ENCODE results near the gene PRDM1.
A peak's percentile ranks its signal among the peaks of the same experiment; 100 is the strongest.

Gene PRDM1

DNA sequence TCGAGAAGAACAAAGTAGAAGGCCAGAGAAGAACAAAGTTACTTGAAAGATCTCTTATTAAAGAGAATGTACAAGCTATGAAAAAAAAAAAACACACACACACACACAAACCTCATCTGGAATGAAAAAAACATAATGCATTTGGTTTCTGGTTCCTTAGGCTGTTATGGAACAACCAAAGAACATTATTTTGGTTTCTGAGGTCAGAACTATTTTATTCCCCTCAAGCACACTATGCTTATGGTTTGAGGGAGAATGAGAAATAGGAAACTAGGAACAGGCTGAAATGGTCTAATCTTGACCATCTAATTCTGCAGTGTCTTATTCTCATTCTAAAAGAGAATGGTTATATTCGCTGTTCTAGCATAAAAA, 8.8 kb downstream of the PRDM1 start:
- DNase-seq (ENCODE audit: low read depth in 2 of 3, low spot score in 1 of 3) = no peak

GRCh38 chr6:106097411-106098231, 11.5 kb downstream of the PRDM1 start:
- DNase-seq (ENCODE audit: low read depth in 2 of 3, low spot score in 1 of 3) = peak in 2 of 3 donors; percentile 38 to 50

GRCh38 chr6:106098383-106099234, 12.5 kb downstream of the PRDM1 start:
- peak; percentile 79 to 83 (median 82) for DNase-seq (ENCODE audit: low read depth in 2 of 3, low spot score in 1 of 3)

DNA sequence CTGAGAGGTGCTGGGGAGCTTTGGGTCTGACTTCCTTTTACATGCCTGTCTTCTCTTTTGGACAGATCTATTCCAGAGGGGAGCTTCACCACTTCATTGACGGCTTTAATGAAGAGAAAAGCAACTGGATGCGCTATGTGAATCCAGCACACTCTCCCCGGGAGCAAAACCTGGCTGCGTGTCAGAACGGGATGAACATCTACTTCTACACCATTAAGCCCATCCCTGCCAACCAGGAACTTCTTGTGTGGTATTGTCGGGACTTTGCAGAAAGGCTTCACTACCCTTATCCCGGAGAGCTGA, 13.1 kb downstream of the PRDM1 start:
- DNase-seq (ENCODE audit: low read depth in 2 of 3, low spot score in 1 of 3) = no peak

DNA sequence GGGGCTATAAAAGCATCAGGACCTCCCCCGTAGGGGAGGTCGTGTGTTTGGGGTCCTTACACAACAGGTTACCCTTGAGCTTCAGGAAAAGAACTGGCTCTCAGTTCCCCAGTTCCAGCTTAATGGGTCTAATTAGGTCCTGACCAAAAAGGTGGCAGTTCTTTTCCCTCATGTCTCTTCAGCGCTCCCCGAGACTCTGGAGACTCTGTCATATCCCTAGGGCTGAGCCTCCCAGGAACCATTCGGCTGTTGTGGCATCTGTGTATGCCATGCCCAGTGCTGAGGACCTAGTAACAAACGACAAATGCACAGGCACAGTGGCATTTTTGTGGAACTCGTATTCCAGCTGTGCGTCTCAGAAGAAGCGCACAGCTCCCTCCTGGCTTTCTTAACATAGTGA, 14.6 kb downstream of the PRDM1 start:
- DNase-seq (ENCODE audit: low read depth in 2 of 3, low spot score in 1 of 3) = no peak

DNA sequence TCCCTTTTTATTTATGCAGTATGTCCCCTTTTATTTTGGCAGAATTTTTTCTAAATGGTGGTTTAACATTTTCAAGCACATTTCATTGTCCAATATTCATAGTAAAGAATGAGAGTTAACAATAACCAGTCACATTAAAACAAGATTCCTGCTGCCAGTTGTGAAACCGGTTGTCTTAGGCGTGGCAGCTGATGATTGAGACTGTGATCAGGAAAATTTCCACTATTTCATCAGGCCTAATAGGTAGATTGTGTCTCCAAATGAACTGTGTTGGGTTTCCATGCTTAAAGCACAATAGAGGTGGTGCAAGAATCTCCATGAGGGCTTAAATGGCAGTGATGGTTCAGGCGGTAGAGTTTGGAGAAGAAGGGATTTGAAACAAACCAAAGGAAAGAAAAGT, 15.3 kb downstream of the PRDM1 start:
- DNase-seq (ENCODE audit: low read depth in 2 of 3, low spot score in 1 of 3) = no peak

DNA sequence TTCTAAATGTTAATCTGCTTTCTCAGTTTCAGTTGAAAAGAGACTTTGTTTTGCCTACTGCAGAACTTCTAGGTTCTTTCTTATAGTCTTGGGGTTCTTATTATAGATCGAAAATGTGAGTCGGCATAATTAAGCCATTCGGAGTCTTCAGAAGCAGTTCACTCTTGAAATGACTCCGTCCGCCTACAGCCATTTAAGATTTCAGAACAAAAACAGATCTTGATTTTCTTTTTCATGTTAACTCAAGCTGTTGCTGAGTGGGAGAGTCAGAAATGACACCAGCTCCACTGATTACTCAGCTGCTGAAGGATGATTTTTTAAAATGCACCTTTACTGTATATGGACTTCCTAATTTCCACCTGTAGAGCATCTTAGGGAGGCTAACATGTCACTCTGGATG, 15.9 kb downstream of the PRDM1 start:
- DNase-seq (ENCODE audit: low read depth in 2 of 3, low spot score in 1 of 3) = peak in 2 of 3 donors; percentile 27 to 70

DNA sequence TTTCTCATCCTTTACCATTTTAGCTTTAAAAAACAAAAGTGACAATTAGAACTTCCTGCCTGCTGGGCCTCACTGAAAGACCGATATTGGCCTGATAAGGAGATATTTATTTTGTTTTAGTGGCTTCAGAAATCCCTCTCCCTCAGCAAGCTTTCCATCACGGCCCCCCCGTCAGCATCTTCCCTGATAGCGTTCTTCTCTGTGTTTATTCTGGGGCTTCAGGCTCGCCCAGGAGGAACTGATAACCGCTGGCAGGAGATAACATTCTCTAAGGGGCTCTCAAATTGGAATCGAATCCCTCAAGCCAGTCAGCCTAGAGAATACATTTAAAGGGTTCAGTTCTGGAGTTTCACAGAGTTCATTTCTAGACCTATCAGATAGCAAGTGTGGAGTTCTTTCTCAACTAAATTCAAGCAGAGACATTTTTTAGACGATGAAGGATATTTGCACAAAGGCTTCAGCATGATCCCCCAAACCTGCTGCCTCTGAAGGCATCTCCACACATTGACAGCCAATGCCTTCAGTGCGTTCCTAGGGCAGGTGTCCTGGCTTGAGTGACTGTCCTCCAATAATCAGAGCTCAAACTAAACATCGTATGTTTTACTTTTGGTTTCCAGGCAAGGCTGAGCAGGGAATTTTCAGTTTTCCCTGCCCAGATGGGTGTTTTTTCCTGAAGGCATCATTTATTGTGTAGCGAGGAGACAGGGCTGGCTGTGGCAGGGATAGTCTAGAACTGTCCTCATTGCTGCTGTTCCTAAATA, 17.0 kb downstream of the PRDM1 start:
- no peak for DNase-seq (ENCODE audit: low read depth in 2 of 3, low spot score in 1 of 3)

- DNase-seq (ENCODE audit: low read depth in 2 of 3, low spot score in 1 of 3) = peak in 2 of 3 donors; percentile 18 to 32
Measured at GRCh38 chr6:106103728-106104109, 17.6 kb downstream of the PRDM1 start.

DNA sequence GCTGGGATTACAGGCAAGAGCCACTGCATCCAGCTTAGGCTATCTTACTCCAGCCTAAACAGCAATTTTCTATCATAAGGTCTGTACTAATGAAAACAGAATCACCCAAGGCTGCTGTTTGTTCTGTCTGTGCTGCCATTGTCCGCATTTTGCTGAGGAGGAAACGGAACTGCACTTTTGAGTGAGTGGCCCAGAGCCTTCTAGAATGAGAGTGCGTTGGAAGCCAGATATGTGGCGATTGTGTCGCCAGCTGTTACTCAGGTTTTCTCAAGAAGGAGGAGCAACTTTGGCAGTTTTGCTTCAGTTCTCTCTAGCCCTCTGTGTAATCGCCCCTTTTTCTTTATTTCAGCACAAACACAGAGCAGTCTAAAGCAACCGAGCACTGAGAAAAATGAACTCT, 18.3 kb downstream of the PRDM1 start:
- no peak for DNase-seq (ENCODE audit: low read depth in 2 of 3, low spot score in 1 of 3)

- no peak for DNase-seq (ENCODE audit: low read depth in 2 of 3, low spot score in 1 of 3)
Measured at GRCh38 chr6:106104941-106105340, 18.8 kb downstream of the PRDM1 start.

DNA sequence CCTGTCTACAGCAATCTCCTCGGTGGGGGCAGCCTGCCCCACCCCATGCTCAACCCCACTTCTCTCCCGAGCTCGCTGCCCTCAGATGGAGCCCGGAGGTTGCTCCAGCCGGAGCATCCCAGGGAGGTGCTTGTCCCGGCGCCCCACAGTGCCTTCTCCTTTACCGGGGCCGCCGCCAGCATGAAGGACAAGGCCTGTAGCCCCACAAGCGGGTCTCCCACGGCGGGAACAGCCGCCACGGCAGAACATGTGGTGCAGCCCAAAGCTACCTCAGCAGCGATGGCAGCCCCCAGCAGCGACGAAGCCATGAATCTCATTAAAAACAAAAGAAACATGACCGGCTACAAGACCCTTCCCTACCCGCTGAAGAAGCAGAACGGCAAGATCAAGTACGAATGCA, 19.4 kb downstream of the PRDM1 start:
- no peak for DNase-seq (ENCODE audit: low read depth in 2 of 3, low spot score in 1 of 3)

DNA sequence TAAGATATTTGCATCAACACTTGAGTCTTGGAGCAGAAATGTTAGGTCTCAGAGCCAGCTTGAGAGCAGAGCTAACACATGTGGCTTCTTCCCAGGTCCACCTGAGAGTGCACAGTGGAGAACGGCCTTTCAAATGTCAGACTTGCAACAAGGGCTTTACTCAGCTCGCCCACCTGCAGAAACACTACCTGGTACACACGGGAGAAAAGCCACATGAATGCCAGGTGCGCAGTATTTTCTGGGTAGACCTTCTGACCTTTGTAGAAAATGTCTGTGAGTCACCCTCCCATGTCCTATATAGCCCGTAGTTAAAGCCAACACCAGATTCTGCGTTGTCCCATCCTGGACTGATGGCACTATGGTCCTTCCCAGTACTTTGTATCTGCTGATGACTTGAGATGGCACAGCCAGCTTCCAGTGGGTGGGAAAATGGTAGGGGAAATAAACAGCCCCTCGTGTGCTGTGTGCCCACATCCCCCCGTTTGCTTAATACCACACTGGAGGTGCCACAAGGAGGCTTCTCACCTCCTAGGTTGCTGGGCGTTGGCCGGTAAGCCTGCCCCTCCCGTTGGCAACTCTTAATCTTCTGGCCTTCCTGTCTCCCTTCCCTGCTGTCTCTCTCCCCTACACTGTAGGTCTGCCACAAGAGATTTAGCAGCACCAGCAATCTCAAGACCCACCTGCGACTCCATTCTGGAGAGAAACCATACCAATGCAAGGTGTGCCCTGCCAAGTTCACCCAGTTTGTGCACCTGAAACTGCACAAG, 20.3 kb downstream of the PRDM1 start:
- no peak for DNase-seq (ENCODE audit: low read depth in 2 of 3, low spot score in 1 of 3)

DNA sequence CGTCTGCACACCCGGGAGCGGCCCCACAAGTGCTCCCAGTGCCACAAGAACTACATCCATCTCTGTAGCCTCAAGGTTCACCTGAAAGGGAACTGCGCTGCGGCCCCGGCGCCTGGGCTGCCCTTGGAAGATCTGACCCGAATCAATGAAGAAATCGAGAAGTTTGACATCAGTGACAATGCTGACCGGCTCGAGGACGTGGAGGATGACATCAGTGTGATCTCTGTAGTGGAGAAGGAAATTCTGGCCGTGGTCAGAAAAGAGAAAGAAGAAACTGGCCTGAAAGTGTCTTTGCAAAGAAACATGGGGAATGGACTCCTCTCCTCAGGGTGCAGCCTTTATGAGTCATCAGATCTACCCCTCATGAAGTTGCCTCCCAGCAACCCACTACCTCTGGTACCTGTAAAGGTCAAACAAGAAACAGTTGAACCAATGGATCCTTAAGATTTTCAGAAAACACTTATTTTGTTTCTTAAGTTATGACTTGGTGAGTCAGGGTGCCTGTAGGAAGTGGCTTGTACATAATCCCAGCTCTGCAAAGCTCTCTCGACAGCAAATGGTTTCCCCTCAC, 21.0 kb downstream of the PRDM1 start:
- no peak for DNase-seq (ENCODE audit: low read depth in 2 of 3, low spot score in 1 of 3)

DNA sequence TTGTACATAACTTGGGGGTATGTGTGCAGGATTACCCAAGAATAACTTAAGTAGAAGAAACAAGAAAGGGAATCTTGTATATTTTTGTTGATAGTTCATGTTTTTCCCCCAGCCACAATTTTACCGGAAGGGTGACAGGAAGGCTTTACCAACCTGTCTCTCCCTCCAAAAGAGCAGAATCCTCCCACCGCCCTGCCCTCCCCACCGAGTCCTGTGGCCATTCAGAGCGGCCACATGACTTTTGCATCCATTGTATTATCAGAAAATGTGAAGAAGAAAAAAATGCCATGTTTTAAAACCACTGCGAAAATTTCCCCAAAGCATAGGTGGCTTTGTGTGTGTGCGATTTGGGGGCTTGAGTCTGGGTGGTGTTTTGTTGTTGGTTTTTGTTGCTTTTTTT, 22.0 kb downstream of the PRDM1 start:
- DNase-seq (ENCODE audit: low read depth in 2 of 3, low spot score in 1 of 3) = no peak

DNA sequence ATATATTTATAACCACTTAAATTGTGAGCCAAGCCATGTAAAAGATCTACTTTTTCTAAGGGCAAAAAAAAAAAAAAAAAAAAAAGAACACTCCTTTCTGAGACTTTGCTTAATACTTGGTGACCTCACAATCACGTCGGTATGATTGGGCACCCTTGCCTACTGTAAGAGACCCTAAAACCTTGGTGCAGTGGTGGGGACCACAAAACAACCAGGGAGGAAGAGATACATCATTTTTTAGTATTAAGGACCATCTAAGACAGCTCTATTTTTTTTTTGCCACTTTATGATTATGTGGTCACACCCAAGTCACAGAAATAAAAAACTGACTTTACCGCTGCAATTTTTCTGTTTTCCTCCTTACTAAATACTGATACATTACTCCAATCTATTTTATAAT, 22.9 kb downstream of the PRDM1 start:
- no peak for DNase-seq (ENCODE audit: low read depth in 2 of 3, low spot score in 1 of 3)

- no peak for DNase-seq (ENCODE audit: low read depth in 2 of 3, low spot score in 1 of 3)
Measured at GRCh38 chr6:106110164-106110826, 24.2 kb downstream of the PRDM1 start.

- no peak for DNase-seq (ENCODE audit: low read depth in 2 of 3, low spot score in 1 of 3)
Measured at GRCh38 chr6:106112433-106112832, 26.3 kb downstream of the PRDM1 start.

- DNase-seq (ENCODE audit: low read depth in 2 of 3, low spot score in 1 of 3) = no peak
Measured at GRCh38 chr6:106113256-106113959, 27.3 kb downstream of the PRDM1 start.

GRCh38 chr6:106114492-106114891, 28.4 kb downstream of the PRDM1 start:
- peak; percentile 68 to 77 (median 68) for DNase-seq (ENCODE audit: low read depth in 2 of 3, low spot score in 1 of 3)

Measured in stimulated activated CD4-positive, alpha-beta T cell treated with anti-CD3 and anti-CD28 coated beads, Interleukin-12 subunit alpha, Interleukin-12 subunit beta, amount 100 ng/mL, for 48 hours (primary cell).